A673 (cell line): Measurements from ENCODE around the gene CDK8.

Experiments
- EZH2 ChIP-seq: fragments of 200-600 bp; sonication (generic); IDR thresholded peaks from 2 replicates; pipeline ENCODE4 v1.6.1; 2017; ENCODE audit warnings: borderline replicate concordance, low read depth, mild to moderate bottlenecking, mixed read lengths, antibody characterized with exemption, low read length; ENCODE audit not compliant: poor library complexity, severe bottlenecking
- TF ChIP-seq, protein P1 (sequence below): fragments of 300-800, 200-600 bp; sonication (generic); conservative IDR thresholded peaks from 2 replicates; pipeline ENCODE4 v1.5.1; 2017; ENCODE audit warnings: low read depth, mild to moderate bottlenecking, antibody characterized with exemption, low read length, moderate library complexity, mixed read lengths

DNA sequence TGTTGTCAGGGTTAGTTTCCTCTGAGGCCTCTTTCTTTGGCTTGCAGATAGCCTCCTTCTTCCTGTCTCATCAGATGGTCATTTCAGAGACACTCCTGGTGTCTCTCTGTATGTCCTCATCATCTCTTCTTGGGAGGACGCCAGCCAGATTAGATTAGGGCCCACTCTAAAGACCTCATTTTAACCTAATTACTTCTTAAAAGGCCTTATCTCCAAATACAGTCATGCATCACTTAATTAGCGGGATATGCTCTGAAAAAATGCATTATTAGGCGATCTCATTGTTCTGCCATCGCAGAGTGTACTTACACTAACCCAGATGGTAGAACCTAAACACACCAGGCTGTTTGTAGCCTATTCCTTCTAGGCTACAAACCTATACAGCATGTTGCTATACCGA is 89.0 kb downstream of the CDK8 start:
- TF ChIP-seq, protein P1, sequence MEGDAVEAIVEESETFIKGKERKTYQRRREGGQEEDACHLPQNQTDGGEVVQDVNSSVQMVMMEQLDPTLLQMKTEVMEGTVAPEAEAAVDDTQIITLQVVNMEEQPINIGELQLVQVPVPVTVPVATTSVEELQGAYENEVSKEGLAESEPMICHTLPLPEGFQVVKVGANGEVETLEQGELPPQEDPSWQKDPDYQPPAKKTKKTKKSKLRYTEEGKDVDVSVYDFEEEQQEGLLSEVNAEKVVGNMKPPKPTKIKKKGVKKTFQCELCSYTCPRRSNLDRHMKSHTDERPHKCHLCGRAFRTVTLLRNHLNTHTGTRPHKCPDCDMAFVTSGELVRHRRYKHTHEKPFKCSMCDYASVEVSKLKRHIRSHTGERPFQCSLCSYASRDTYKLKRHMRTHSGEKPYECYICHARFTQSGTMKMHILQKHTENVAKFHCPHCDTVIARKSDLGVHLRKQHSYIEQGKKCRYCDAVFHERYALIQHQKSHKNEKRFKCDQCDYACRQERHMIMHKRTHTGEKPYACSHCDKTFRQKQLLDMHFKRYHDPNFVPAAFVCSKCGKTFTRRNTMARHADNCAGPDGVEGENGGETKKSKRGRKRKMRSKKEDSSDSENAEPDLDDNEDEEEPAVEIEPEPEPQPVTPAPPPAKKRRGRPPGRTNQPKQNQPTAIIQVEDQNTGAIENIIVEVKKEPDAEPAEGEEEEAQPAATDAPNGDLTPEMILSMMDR = no peak
- no peak for TF ChIP-seq EZH2
